ENCODE data around the gene ACTR8. TPM values are rescaled to one million over a fixed set of nuclear protein-coding genes. Genes with fewer than 3 reads are reported as not detected.

Gene ACTR8
- total RNA-seq, 1 experiment from 2014 or later = 35.2 TPM

- H3K4me3 Mint-ChIP-seq (ENCODE audit: unreplicated experiment) = no peak overlapping the region
- Histone ChIP-seq H3K9me3 (no peaks in the 10 kb centered on the region), H3K27me3 (replicated peaks; ENCODE audit: control insufficient read depth, insufficient read depth, low read length) (no peaks in the 10 kb centered on the region), H3K4me1 (peaks cover 12% of the 10 kb centered on the region), H3K4me3 (ENCODE audit: low read depth, low read length) (no peak overlapping the region), H3K36me3 (ENCODE audit: control insufficient read depth, insufficient read depth, low read length) (no peaks in the 10 kb centered on the region; the same call in 1 of the 2 replicates)
- no peak overlapping the region for H3K27ac Mint-ChIP-seq (ENCODE audit: unreplicated experiment)
- CTCF ChIA-PET = no interaction called here
- POLR2A ChIA-PET = no interaction called here
- no peak for DNase-seq
- TF ChIP-seq CTCF (IDR thresholded peaks at IDR 0.05; ENCODE audit: insufficient read depth in 1 of 2, low read depth in 1 of 2, low read length in 1 of 2, severe bottlenecking in 1 of 2, unreplicated experiment in 1 of 2) = no peak
- no TSS peak for BruUV-seq (replicated peaks)
- H3K4me1 Mint-ChIP-seq (ENCODE audit: low read depth, unreplicated experiment) = peaks cover 15% of the 10 kb centered on the region
- peaks cover 27% of the 10 kb centered on the region for H3K36me3 Mint-ChIP-seq (ENCODE audit: insufficient read depth, unreplicated experiment)
- no peaks in the 10 kb centered on the region for H3K27me3 Mint-ChIP-seq (ENCODE audit: insufficient read depth, unreplicated experiment)
- intact Hi-C loops (cut with micrococcal nuclease; ENCODE audit: unreplicated experiment) = no loop called here
- H3K9me3 Mint-ChIP-seq (ENCODE audit: unreplicated experiment) = no peaks in the 10 kb centered on the region
Measured at GRCh38 chr3:53885239-53885638, 3.3 kb upstream of the ACTR8 start.

GRCh38 chr3:53884623-53885022 lies 2.7 kb upstream of the ACTR8 start:
- Mint-ChIP-seq H3K4me1 (ENCODE audit: low read depth, unreplicated experiment) (peaks cover 21% of the 10 kb centered on the region), H3K36me3 (ENCODE audit: insufficient read depth, unreplicated experiment) (peaks cover 29% of the 10 kb centered on the region), H3K27ac (ENCODE audit: unreplicated experiment) (no peak overlapping the region), H3K27me3 (ENCODE audit: insufficient read depth, unreplicated experiment) (no peaks in the 10 kb centered on the region), H3K9me3 (ENCODE audit: unreplicated experiment) (no peaks in the 10 kb centered on the region), H3K4me3 (ENCODE audit: unreplicated experiment) (no peak overlapping the region)
- no peaks in the 10 kb centered on the region for H3K9me3 ChIP-seq
- H3K27me3 ChIP-seq (replicated peaks; ENCODE audit: control insufficient read depth, insufficient read depth, low read length) = no peaks in the 10 kb centered on the region
- H3K4me3 ChIP-seq (ENCODE audit: low read depth, low read length) = no peak overlapping the region
- POLR2A ChIA-PET = no interaction called here
- no peaks in the 10 kb centered on the region; the same call in 1 of the 2 replicates for H3K36me3 ChIP-seq (ENCODE audit: control insufficient read depth, insufficient read depth, low read length)
- intact Hi-C loops (cut with micrococcal nuclease; ENCODE audit: unreplicated experiment) = no loop called here
- BruUV-seq (replicated peaks) = no TSS peak
- CTCF ChIA-PET = no interaction called here
- no peak for TF ChIP-seq CTCF (IDR thresholded peaks at IDR 0.05; ENCODE audit: insufficient read depth in 1 of 2, low read depth in 1 of 2, low read length in 1 of 2, severe bottlenecking in 1 of 2, unreplicated experiment in 1 of 2)
- H3K4me1 ChIP-seq = peaks cover 13% of the 10 kb centered on the region
- no peak for DNase-seq

GRCh38 chr3:53883008-53883407 lies 1.1 kb upstream of the ACTR8 start:
- Histone ChIP-seq H3K4me3 (ENCODE audit: low read depth, low read length) (no peak overlapping the region), H3K4me1 (peaks cover 13% of the 10 kb centered on the region), H3K9me3 (no peaks in the 10 kb centered on the region), H3K36me3 (ENCODE audit: control insufficient read depth, insufficient read depth, low read length) (peaks cover 2% of the 10 kb centered on the region; the same call in 1 of the 2 replicates), H3K27me3 (replicated peaks; ENCODE audit: control insufficient read depth, insufficient read depth, low read length) (no peaks in the 10 kb centered on the region)
- Mint-ChIP-seq H3K27me3 (ENCODE audit: insufficient read depth, unreplicated experiment) (no peaks in the 10 kb centered on the region), H3K27ac (ENCODE audit: unreplicated experiment) (no peak overlapping the region), H3K36me3 (ENCODE audit: insufficient read depth, unreplicated experiment) (peaks cover 38% of the 10 kb centered on the region), H3K4me3 (ENCODE audit: unreplicated experiment) (peak overlapping the region; percentile 93), H3K9me3 (ENCODE audit: unreplicated experiment) (no peaks in the 10 kb centered on the region), H3K4me1 (ENCODE audit: low read depth, unreplicated experiment) (peaks cover 21% of the 10 kb centered on the region)
- no TSS peak for BruUV-seq (replicated peaks)
- intact Hi-C loops (cut with micrococcal nuclease; ENCODE audit: unreplicated experiment) = no loop called here
- ChIA-PET POLR2A (no interaction called here), CTCF (no interaction called here)
- DNase-seq = no peak
- no peak for TF ChIP-seq CTCF (IDR thresholded peaks at IDR 0.05; ENCODE audit: insufficient read depth in 1 of 2, low read depth in 1 of 2, low read length in 1 of 2, severe bottlenecking in 1 of 2, unreplicated experiment in 1 of 2)

Data from Caco-2 (cell line).